Neural cell (in vitro differentiated cells): Measurements from ENCODE around the gene PHF23. TPM values are rescaled to one million over a fixed set of nuclear protein-coding genes. Genes with fewer than 3 reads are reported as not detected.
A peak's percentile ranks its signal among the peaks of the same experiment; 100 is the strongest.

Experiments
- H2AFZ ChIP-seq: fragments of 200-600, 300-800 bp; sonication (generic), shearing (Covaris generic); 2 replicates; pipeline ENCODE4 v1.6.0; 2014; ENCODE audit warnings: low read depth, mild to moderate bottlenecking, antibody characterized with exemption, low read length, moderate library complexity
- H3F3A ChIP-seq: fragments of 200-600 bp; shearing (Covaris generic); 2 replicates; pipeline ENCODE4 v1.6.1; 2016; ENCODE audit warnings: mild to moderate bottlenecking, moderate library complexity, mixed read lengths, antibody characterized with exemption, low read length; ENCODE audit not compliant: insufficient read depth, poor library complexity, severe bottlenecking
- H3K27ac ChIP-seq: fragments of 200-600, 300-800 bp; sonication (generic), shearing (Covaris generic); 2 replicates; pipeline ENCODE4 v1.5.1; 2014; ENCODE audit warnings: mild to moderate bottlenecking, low read length, moderate library complexity
- H3K27me3 ChIP-seq: fragments of 300-800, 200-600 bp; sonication (generic), shearing (Covaris generic); 2 replicates; pipeline ENCODE4 v1.6.0; 2014; ENCODE audit warnings: mild to moderate bottlenecking, low read depth, low read length, moderate library complexity; ENCODE audit not compliant: insufficient read depth
- H3K36me3 ChIP-seq: fragments of 300-800, 200-600 bp; sonication (generic), shearing (Covaris generic); 2 replicates; pipeline ENCODE4 v1.5.1; 2014; ENCODE audit warnings: mild to moderate bottlenecking, antibody characterized with exemption, low read length, moderate library complexity; ENCODE audit not compliant: insufficient read depth
- H3K4me2 ChIP-seq: fragments of 300-800, 200-600 bp; sonication (generic), shearing (Covaris generic); 2 replicates; pipeline ENCODE4 v1.6.0; 2014; ENCODE audit warnings: mild to moderate bottlenecking, low read length
- H3K4me3 ChIP-seq: fragments of 300-800, 200-600 bp; sonication (generic), shearing (Covaris generic); 2 replicates; pipeline ENCODE4 v1.5.1; 2014; ENCODE audit warnings: mild to moderate bottlenecking, low read length, moderate library complexity
- H3K79me2 ChIP-seq: fragments of 200-600 bp; shearing (Covaris generic); replicated peaks from 2 replicates; pipeline ENCODE4 v1.6.0; 2014; ENCODE audit warnings: mild to moderate bottlenecking, low read length, moderate library complexity; ENCODE audit not compliant: insufficient read depth
- H3K9ac ChIP-seq: fragments of 300-800, 200-600 bp; sonication (generic), shearing (Covaris generic); 2 replicates; pipeline ENCODE4 v1.6.1; 2016; ENCODE audit warnings: mild to moderate bottlenecking, low read length, mixed read lengths
- H3K9me2 ChIP-seq: fragments of 200-600 bp; shearing (Covaris generic); 2 replicates; pipeline ENCODE4 v1.6.1; 2016; ENCODE audit warnings: mild to moderate bottlenecking, low read length, mixed read lengths; ENCODE audit not compliant: insufficient read depth
- H3K9me3 ChIP-seq: fragments of 200-600, 300-800 bp; sonication (generic), shearing (Covaris generic); 2 replicates; pipeline ENCODE4 v1.6.1; 2016; ENCODE audit warnings: mild to moderate bottlenecking, mixed run types, low read length, moderate library complexity, mixed read lengths
- H4K20me1 ChIP-seq: fragments of 200-600 bp; shearing (Covaris generic); 2 replicates; pipeline ENCODE4 v1.6.1; 2016; ENCODE audit warnings: mild to moderate bottlenecking, mixed run types; ENCODE audit not compliant: insufficient read depth
- CTCF ChIP-seq: fragments of 450-650 bp; IDR thresholded peaks from 2 replicates; pipeline ENCODE4 v1.5.1; 2014; ENCODE audit warnings: antibody characterized with exemption, mild to moderate bottlenecking, moderate library complexity; ENCODE audit not compliant: poor library complexity, severe bottlenecking
- EP300 ChIP-seq: fragments of 450-650 bp; conservative IDR thresholded peaks from 2 replicates; pipeline ENCODE4 v1.6.1; 2014; ENCODE audit warnings: antibody characterized with exemption, mild to moderate bottlenecking, moderate library complexity; ENCODE audit not compliant: poor library complexity, severe bottlenecking
- EZH2 ChIP-seq: fragments of 200-600, 300-800 bp; shearing (Covaris generic), sonication (generic); IDR thresholded peaks from 2 replicates; pipeline ENCODE4 v1.6.1; 2014; ENCODE audit warnings: antibody characterized with exemption, low read length, borderline replicate concordance, mild to moderate bottlenecking; ENCODE audit not compliant: insufficient read depth, poor library complexity, severe bottlenecking
- MXI1 ChIP-seq: fragments of 450-650 bp; conservative IDR thresholded peaks from 2 replicates; pipeline ENCODE4 v1.6.1; 2014; ENCODE audit warnings: antibody characterized with exemption, mild to moderate bottlenecking; ENCODE audit not compliant: poor library complexity, severe bottlenecking
- POLR2AphosphoS5 ChIP-seq: IDR thresholded peaks from 2 replicates; pipeline ENCODE4 v1.6.1; 2012
- RAD21 ChIP-seq: fragments of 450-650 bp; conservative IDR thresholded peaks from 2 replicates; pipeline ENCODE4 v1.6.1; 2014; ENCODE audit warnings: antibody characterized with exemption, mild to moderate bottlenecking, moderate library complexity
- SMC3 ChIP-seq: fragments of 450-650 bp; conservative IDR thresholded peaks from 2 replicates; pipeline ENCODE4 v1.6.1; 2014; ENCODE audit warnings: antibody characterized with exemption, mild to moderate bottlenecking, moderate library complexity; ENCODE audit not compliant: poor library complexity
- TAF1 ChIP-seq: IDR thresholded peaks from 2 replicates; pipeline ENCODE4 v1.6.1; 2012; ENCODE audit warnings: low read depth
- polyA plus RNA-seq: library from polyadenylated mRNA; depleted of rRNA; stranded (reverse); fragments of >200 nt; gene quantifications from 2 replicates; pipeline ENCODE4 v1.2.3, GENCODE V29; 2014
- TF ChIP-seq, protein P1 (sequence below): IDR thresholded peaks from 2 replicates; pipeline ENCODE4 v1.6.1; 2012; ENCODE audit warnings: borderline replicate concordance

PHF23 gene
- polyA plus RNA-seq, 1 donor from 2014 or later: 55.7 TPM

DNA sequence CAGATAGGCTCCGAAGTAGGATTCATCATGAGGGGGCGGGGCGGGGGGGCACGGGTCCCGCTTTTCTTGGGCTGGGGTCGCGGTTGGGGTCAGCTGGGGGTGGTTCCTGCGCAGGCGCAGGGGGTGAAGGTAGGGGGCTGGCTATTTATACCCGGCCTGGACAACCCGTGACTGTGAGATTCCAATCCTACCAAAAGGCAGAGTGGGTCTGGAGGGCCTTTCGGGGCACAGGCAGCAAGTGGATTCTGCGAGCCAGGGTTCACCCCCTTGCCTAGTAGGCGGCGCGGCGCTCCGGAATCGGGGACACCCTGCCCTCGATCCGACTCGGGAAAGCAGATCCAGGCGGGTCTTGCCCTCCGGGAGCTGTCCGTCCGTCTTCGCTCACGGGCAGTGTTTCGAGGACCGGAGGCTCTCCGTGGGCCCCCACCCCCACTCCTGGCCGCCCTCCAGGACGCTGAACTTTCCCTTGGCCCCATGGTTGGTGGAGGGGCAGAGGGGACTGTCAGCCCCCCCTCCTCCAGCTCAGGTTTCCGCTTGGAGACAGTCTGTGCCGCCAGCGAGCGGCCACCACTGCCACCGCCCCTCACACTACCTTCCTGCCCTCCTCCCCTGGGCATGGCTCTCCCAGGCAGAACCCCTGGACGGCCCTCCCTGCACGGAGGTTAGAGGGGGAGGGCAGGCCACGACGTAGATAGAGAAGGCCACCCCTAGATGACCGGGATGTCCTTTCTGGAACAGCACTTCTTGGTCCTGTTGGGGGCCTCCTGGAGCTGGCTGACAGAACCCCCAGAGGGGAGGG lies 42.9 kb upstream of the PHF23 start:
- no peaks in the 10 kb centered on the region for H3K36me3 ChIP-seq
- TF ChIP-seq TAF1 (no peak), EZH2 (peak; percentile 27)
- H3K4me3 ChIP-seq: peak overlapping the region; percentile 60
- H3K9me3 ChIP-seq: no peaks in the 10 kb centered on the region
- no peaks in the 10 kb centered on the region for H3K79me2 ChIP-seq
- no peaks in the 10 kb centered on the region for H3F3A ChIP-seq
- peaks cover 31% of the 10 kb centered on the region for H3K27me3 ChIP-seq
- no peaks in the 10 kb centered on the region for H3K9me2 ChIP-seq
- no peak overlapping the region for H3K9ac ChIP-seq
- no peak overlapping the region for H2AFZ ChIP-seq
- no peaks in the 10 kb centered on the region for H4K20me1 ChIP-seq
- H3K4me2 ChIP-seq: no peak overlapping the region
- no peak overlapping the region for H3K27ac ChIP-seq

GRCh38 chr17:7281074-7281952 lies 42.1 kb upstream of the PHF23 start, which contains the start of gene SLC2A4:
TSS of gene SLC2A4 (plus strand) at chr17:7281718. CDS start at chr17:7281935, 217 bp downstream.
- Histone ChIP-seq H3K9me3 (no peaks in the 10 kb centered on the region), H3F3A (no peaks in the 10 kb centered on the region), H2AFZ (no peak within 1 kb of the TSS), H3K27ac (no peak within 1 kb of the TSS), H3K9me2 (no peaks in the 10 kb centered on the region), H3K4me2 (peak within 1 kb of the TSS; percentile 84), H3K4me3 (peak within 1 kb of the TSS; percentile 60), H3K9ac (no peak within 1 kb of the TSS), H3K27me3 (peaks cover 31% of the 10 kb centered on the region), H4K20me1 (no peaks in the 10 kb centered on the region), H3K79me2 (no peaks in the 10 kb centered on the region), H3K36me3 (no peaks in the 10 kb centered on the region)
- TF ChIP-seq SMC3: no peak
- TF ChIP-seq MXI1: peak; percentile 76
- no peak for TF ChIP-seq EP300
- no peak for TF ChIP-seq POLR2AphosphoS5

- peak; percentile 96 for TF ChIP-seq SMC3
- TF ChIP-seq MXI1: peak; percentile 12
- TF ChIP-seq, protein P1, sequence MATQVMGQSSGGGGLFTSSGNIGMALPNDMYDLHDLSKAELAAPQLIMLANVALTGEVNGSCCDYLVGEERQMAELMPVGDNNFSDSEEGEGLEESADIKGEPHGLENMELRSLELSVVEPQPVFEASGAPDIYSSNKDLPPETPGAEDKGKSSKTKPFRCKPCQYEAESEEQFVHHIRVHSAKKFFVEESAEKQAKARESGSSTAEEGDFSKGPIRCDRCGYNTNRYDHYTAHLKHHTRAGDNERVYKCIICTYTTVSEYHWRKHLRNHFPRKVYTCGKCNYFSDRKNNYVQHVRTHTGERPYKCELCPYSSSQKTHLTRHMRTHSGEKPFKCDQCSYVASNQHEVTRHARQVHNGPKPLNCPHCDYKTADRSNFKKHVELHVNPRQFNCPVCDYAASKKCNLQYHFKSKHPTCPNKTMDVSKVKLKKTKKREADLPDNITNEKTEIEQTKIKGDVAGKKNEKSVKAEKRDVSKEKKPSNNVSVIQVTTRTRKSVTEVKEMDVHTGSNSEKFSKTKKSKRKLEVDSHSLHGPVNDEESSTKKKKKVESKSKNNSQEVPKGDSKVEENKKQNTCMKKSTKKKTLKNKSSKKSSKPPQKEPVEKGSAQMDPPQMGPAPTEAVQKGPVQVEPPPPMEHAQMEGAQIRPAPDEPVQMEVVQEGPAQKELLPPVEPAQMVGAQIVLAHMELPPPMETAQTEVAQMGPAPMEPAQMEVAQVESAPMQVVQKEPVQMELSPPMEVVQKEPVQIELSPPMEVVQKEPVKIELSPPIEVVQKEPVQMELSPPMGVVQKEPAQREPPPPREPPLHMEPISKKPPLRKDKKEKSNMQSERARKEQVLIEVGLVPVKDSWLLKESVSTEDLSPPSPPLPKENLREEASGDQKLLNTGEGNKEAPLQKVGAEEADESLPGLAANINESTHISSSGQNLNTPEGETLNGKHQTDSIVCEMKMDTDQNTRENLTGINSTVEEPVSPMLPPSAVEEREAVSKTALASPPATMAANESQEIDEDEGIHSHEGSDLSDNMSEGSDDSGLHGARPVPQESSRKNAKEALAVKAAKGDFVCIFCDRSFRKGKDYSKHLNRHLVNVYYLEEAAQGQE: no peak
- TF ChIP-seq CTCF: peak; percentile 98
- no peak for TF ChIP-seq POLR2AphosphoS5
- TF ChIP-seq EP300: no peak
- no peak for TF ChIP-seq TAF1
- peak; percentile 96 for TF ChIP-seq RAD21
- Histone ChIP-seq H3F3A (no peaks in the 10 kb centered on the region), H3K4me2 (peak overlapping the region; percentile 84), H3K9ac (no peak overlapping the region), H2AFZ (no peak overlapping the region), H3K9me2 (no peaks in the 10 kb centered on the region), H3K4me3 (peak overlapping the region; percentile 60), H3K36me3 (no peaks in the 10 kb centered on the region), H3K9me3 (no peaks in the 10 kb centered on the region), H4K20me1 (no peaks in the 10 kb centered on the region), H3K79me2 (no peaks in the 10 kb centered on the region), H3K27ac (no peak overlapping the region), H3K27me3 (peaks cover 31% of the 10 kb centered on the region)
These were observed 41.3 kb upstream of the PHF23 start for GRCh38 chr17:7280519-7281073.
